Measurements from ENCODE around the gene THEM5.

The THEM5 gene

DNA sequence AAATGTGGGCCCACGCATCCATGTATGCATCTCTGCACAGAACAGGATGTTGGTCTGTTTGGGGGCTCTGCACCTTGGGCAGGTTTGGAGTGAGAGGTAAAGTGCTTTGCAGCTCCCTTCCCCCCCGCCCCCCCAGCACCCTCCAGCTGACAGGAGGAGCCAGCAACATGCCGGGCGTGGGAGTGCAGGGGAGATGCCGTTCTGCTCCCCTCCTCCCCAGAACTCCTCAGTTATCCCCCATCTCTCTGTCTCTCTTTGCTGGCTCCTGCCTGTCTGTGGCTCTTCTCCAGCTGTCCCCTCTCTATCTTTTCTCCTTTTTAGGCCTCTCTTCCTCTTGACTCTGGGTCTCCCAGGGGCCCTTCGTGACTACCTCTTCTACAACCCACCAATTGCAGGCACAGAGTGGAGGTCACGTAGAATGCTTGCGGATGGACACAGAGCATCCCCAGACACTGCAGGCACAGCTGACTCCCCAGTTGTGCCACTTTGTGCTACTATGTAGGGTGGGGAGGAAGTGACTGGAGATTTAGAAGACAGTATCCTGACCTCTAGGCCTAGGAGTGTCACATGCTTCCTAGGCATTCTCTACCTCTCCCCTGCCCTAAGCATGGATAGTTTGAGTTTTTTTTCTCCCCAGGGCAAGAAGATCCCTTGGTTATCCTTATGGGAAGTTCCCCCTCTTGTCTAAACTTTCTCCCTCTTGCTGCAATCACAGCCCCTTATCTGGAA, 20.2 kb downstream of the THEM5 start:
- H3K27me3 Mint-ChIP-seq (ENCODE audit: low read depth): peaks cover 42% of the 10 kb centered on the region
- H3K4me3 Mint-ChIP-seq: no peak overlapping the region

DNA sequence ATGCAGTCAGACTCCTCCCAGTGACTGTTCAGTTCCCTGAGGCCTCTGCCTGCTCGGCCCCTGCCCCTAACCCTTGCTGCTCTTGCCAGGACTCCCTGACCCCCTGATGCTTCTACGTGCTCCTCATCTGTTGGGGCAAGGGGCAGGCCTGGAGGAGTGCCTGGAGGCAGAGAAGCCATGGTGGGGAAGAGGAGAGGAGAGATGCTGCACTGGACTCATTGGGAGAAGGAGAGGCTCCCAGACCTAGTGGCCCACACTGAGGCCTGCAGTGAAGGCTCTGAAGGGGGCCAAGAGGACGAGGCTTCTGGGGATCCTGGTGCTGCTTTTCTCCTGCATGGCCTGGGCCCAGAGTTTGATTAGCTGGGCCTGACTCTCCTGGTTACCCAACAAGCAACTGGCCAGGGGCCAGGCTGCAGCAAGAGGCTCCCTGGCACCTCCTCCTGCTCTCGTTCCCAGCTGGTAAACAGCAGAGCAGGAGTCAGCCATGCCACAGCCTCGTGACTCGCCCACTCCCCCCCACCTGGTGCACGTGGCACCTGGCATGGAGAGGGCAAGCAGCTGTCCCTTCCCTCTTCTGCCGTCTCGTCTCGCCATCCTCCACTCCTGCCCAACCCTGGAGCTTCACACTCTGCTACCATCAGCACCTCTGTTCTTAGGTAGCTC, 21.1 kb downstream of the THEM5 start:
- Mint-ChIP-seq H3K9me3 (peaks cover 3% of the 10 kb centered on the region), H3K36me3 (ENCODE audit: low read depth) (no peaks in the 10 kb centered on the region), H3K4me1 (peaks cover 38% of the 10 kb centered on the region), H3K4me3 (no peak overlapping the region), H3K27ac (no peak overlapping the region), H3K27me3 (ENCODE audit: low read depth) (peaks cover 36% of the 10 kb centered on the region)
- TF ChIP-seq, protein P1, sequence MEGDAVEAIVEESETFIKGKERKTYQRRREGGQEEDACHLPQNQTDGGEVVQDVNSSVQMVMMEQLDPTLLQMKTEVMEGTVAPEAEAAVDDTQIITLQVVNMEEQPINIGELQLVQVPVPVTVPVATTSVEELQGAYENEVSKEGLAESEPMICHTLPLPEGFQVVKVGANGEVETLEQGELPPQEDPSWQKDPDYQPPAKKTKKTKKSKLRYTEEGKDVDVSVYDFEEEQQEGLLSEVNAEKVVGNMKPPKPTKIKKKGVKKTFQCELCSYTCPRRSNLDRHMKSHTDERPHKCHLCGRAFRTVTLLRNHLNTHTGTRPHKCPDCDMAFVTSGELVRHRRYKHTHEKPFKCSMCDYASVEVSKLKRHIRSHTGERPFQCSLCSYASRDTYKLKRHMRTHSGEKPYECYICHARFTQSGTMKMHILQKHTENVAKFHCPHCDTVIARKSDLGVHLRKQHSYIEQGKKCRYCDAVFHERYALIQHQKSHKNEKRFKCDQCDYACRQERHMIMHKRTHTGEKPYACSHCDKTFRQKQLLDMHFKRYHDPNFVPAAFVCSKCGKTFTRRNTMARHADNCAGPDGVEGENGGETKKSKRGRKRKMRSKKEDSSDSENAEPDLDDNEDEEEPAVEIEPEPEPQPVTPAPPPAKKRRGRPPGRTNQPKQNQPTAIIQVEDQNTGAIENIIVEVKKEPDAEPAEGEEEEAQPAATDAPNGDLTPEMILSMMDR (IDR thresholded peaks at IDR 0.05; ENCODE audit: unreplicated experiment in 3 of 3): no peak

More for the DNA sequence above, 20.2 kb downstream of the THEM5 start:
- H3K27ac Mint-ChIP-seq: no peak overlapping the region
- peaks cover 3% of the 10 kb centered on the region for H3K9me3 Mint-ChIP-seq
- TF ChIP-seq, protein P1 (IDR thresholded peaks at IDR 0.05; ENCODE audit: unreplicated experiment in 3 of 3): no peak
- no peaks in the 10 kb centered on the region for H3K36me3 Mint-ChIP-seq (ENCODE audit: low read depth)
- H3K4me1 Mint-ChIP-seq: peaks cover 38% of the 10 kb centered on the region

DNA sequence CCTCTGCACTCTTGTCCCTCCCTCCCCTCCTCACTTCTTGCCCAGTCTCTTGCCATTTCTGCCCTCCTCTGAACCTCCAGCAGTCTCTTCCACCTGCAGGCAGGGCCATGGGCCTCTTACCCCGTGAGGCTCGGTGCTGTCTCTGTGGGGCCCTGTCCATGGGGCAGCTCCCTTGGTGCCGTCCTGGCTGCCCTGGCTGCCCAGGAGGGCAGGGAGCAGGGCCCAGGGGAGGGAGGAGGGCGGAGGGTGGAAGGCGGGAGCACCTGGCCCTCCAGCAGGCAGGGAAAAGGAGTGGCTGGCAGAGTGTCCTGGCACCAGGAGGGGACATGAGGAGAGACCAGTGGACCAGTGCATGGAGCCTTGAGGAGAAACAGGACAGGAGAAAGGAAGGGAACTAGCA, 21.9 kb downstream of the THEM5 start, which contains the start of gene RORC:
Gene RORC (minus strand): TSS at position 198 of the 400 bp plus-strand sequence. CDS start 38 bp downstream, at position 160.
- TF ChIP-seq, protein P1 (IDR thresholded peaks at IDR 0.05; ENCODE audit: unreplicated experiment in 3 of 3): no peak
- Mint-ChIP-seq H3K9me3 (peaks cover 2% of the 10 kb centered on the region), H3K27ac (no peak within 1 kb of the TSS), H3K27me3 (ENCODE audit: low read depth) (peaks cover 28% of the 10 kb centered on the region), H3K36me3 (ENCODE audit: low read depth) (no peaks in the 10 kb centered on the region), H3K4me1 (peaks cover 34% of the 10 kb centered on the region), H3K4me3 (peak within 1 kb of the TSS in 1 of 3 experiments; percentile 30)

DNA sequence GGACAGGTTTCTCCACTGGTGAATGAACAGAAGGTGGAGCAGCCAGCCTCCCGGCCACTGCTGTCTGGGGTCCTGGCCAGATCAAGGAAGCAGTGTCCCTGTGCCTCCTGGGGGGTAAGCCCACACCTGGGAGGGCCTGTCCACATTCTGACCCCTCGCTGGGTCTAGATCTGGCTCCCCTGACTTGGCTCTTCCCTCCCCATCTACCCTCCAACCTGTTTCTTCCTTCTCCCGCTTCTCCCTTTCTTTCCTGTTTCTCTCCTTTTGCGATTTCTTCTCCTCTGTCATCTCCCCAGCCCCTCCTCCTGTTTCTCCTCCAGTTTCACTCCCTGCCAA, 22.3 kb downstream of the THEM5 start:
- H3K9me3 Mint-ChIP-seq: no peaks in the 10 kb centered on the region
- H3K27ac Mint-ChIP-seq: no peak overlapping the region
- H3K27me3 Mint-ChIP-seq (ENCODE audit: low read depth): peaks cover 24% of the 10 kb centered on the region
- H3K4me3 Mint-ChIP-seq: peak overlapping the region in 1 of 3 experiments; percentile 30
- peaks cover 34% of the 10 kb centered on the region for H3K4me1 Mint-ChIP-seq
- H3K36me3 Mint-ChIP-seq (ENCODE audit: low read depth): no peaks in the 10 kb centered on the region
- TF ChIP-seq, protein P1 (IDR thresholded peaks at IDR 0.05; ENCODE audit: unreplicated experiment in 3 of 3): no peak

DNA sequence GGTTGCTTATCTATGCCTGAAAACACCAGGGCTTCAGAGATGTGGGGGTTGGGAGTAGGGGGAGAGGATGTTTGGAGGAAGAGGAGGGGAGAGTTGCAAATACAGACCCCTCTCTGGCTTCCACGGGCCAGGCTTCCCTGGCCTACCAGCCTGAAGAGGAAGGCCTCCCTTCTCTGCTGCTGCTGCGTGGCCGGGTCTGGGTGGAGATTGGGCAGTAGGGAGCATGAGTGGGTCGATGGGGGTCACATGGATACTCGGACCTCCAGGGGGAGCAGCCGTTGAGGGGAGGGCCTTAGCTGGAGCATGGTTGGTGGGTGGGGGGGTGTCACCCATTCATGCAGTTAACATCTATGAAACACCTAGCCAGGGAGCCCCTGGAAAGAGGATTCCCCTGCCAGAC, 23.5 kb downstream of the THEM5 start:
- Mint-ChIP-seq H3K27ac (no peak overlapping the region), H3K27me3 (ENCODE audit: low read depth) (peaks cover 15% of the 10 kb centered on the region), H3K4me3 (no peak overlapping the region), H3K4me1 (peaks cover 42% of the 10 kb centered on the region), H3K9me3 (no peaks in the 10 kb centered on the region), H3K36me3 (ENCODE audit: low read depth) (no peaks in the 10 kb centered on the region)
- TF ChIP-seq, protein P1 (IDR thresholded peaks at IDR 0.05; ENCODE audit: unreplicated experiment in 3 of 3): no peak

Measured in nephron (organoid).